Brain pericyte (primary cell): ENCODE measurements around the gene ANO1.

Experiments used
- DNase-seq: peaks from one replicate; pipeline ENCODE4 v3.0.0-alpha.2; 2012; ENCODE audit warnings: low read depth, low spot score

The ANO1 gene

GRCh38 chr11:70095541-70096252, 17.6 kb downstream of the ANO1 start:
- DNase-seq = no peak

GRCh38 chr11:70097783-70098563, 19.9 kb downstream of the ANO1 start:
- DNase-seq = no peak

GRCh38 chr11:70098936-70099335, 20.8 kb downstream of the ANO1 start:
- no peak for DNase-seq

GRCh38 chr11:70099578-70100279, 21.6 kb downstream of the ANO1 start:
- peak; percentile 55 for DNase-seq

GRCh38 chr11:70100280-70100603, 22.1 kb downstream of the ANO1 start:
- no peak for DNase-seq

- DNase-seq = no peak
These were observed 22.7 kb downstream of the ANO1 start for GRCh38 chr11:70100791-70101190.

GRCh38 chr11:70103256-70103975, 25.3 kb downstream of the ANO1 start:
- no peak for DNase-seq

GRCh38 chr11:70104419-70104818, 26.3 kb downstream of the ANO1 start:
- no peak for DNase-seq

GRCh38 chr11:70104961-70105360, 26.8 kb downstream of the ANO1 start:
- DNase-seq = no peak

- no peak for DNase-seq
These were observed 27.2 kb downstream of the ANO1 start for GRCh38 chr11:70105369-70105754.

- DNase-seq = no peak
These were observed 27.8 kb downstream of the ANO1 start for GRCh38 chr11:70105755-70106571.

- no peak for DNase-seq
These were observed 28.6 kb downstream of the ANO1 start for GRCh38 chr11:70106757-70107156.

GRCh38 chr11:70107191-70107590, 29.1 kb downstream of the ANO1 start:
- no peak for DNase-seq

- no peak for DNase-seq
These were observed 29.6 kb downstream of the ANO1 start for GRCh38 chr11:70107756-70108155.

GRCh38 chr11:70108250-70108649, 30.1 kb downstream of the ANO1 start:
- DNase-seq = no peak

- peak; percentile 53 for DNase-seq
These were observed 30.9 kb downstream of the ANO1 start for GRCh38 chr11:70109006-70109405.

GRCh38 chr11:70109903-70110302, 31.8 kb downstream of the ANO1 start:
- no peak for DNase-seq

- DNase-seq = no peak
These were observed 32.5 kb downstream of the ANO1 start for GRCh38 chr11:70110538-70111055.

- no peak for DNase-seq
These were observed 33.3 kb downstream of the ANO1 start for GRCh38 chr11:70111269-70112016.

- no peak for DNase-seq
These were observed 33.9 kb downstream of the ANO1 start for GRCh38 chr11:70112017-70112434.
